A549 (cell line): ENCODE results near the gene WDR19. TPM values are rescaled to one million over a fixed set of nuclear protein-coding genes. Genes with fewer than 3 reads are reported as not detected.
"Not testable (repeated sequence)": the region's sequence is repeated elsewhere in the genome, so short reads cannot be mapped to it uniquely, and the experiment has no call there.

ENCODE experiments used
- ATAC-seq, 2 experiments: fragments of 200-7000 bp in 1 of 2; fragments of >200 bp in 1 of 2; cut with Nextera tagmentation in 1 of 2; cut with Tn5 transposase in 1 of 2; 3 replicates each; pipeline versions ENCODE4 v1.8.0 to v1.9.1; 2018 to 2020; ENCODE audit warnings: mild to moderate bottlenecking in 1 of 2, moderate library complexity in 1 of 2
- CTCF ChIA-PET: fragments of 300-600 bp; sonication (Branson Sonifier 250); formaldehyde crosslinking; extraction: SDS; loops from one replicate; lab custom pipeline; 2021; ENCODE audit warnings: antibody characterized with exemption, inconsistent platforms; lab: Yijun Ruan, JAX
- POLR2A ChIA-PET: fragments of 350-600 bp; formaldehyde crosslinking; extraction: SDS; loops from one replicate; lab custom pipeline; 2021; ENCODE audit warnings: antibody characterized with exemption, inconsistent platforms; lab: Yijun Ruan, JAX
- DNase-seq, 2 experiments: peaks; one replicate each; pipeline versions ENCODE4 v3.0.0 to v3.0.0-alpha.2; 2011 to 2016; ENCODE audit warnings: low read depth in 1 of 2, low spot score in 1 of 2
- FAIRE-seq: peaks from 2 replicates; lab custom pipeline; 2011; peaks lifted over from hg19 to GRCh38; lab: Jason Lieb, UNC
- H3K27ac ChIP-seq, 2 experiments: fragments of >200 bp; sonication (Bioruptor Twin); formaldehyde crosslinking; 3 replicates each; pipeline ENCODE4 v1.5.1; 2016 to 2017
- H3K4me1 ChIP-seq: fragments of >200 bp; sonication (Bioruptor Twin); formaldehyde crosslinking; 3 replicates; pipeline ENCODE4 v1.6.1; 2016
- H3K4me2 ChIP-seq: fragments of >200 bp; sonication (Bioruptor Twin); formaldehyde crosslinking; 3 replicates; pipeline ENCODE4 v1.6.1; 2016
- H3K4me3 ChIP-seq: fragments of >200 bp; sonication (Bioruptor Twin); formaldehyde crosslinking; 3 replicates; pipeline ENCODE4 v1.5.1; 2016
- H3K9me3 ChIP-seq: fragments of >200 bp; sonication (Bioruptor Twin); formaldehyde crosslinking; 3 replicates; pipeline ENCODE4 v1.6.1; 2016
- BCL3 ChIP-seq: fragments of >200 bp; sonication (Bioruptor Twin); formaldehyde crosslinking; IDR thresholded peaks from 3 replicates; pipeline ENCODE4 v1.6.1; 2016
- BHLHE40 ChIP-seq: IDR thresholded peaks from 2 replicates; pipeline ENCODE4 v1.6.1; 2012; ENCODE audit warnings: low read depth, low read length, inconsistent platforms
- CBX2 ChIP-seq: fragments of 200-600 bp; sonication (generic); IDR thresholded peaks from 2 replicates; pipeline ENCODE4 v1.6.1; 2016; ENCODE audit warnings: low read depth, mild to moderate bottlenecking, borderline replicate concordance
- CEBPB ChIP-seq, 2 experiments: fragments of >200 bp in 1 of 2; sonication (Bioruptor Twin) in 1 of 2; formaldehyde crosslinking in 1 of 2; IDR thresholded peaks; 2 replicates each; pipeline ENCODE4 v1.6.1; 2012 to 2016
- CHD2 ChIP-seq: fragments of 150-350 bp; IDR thresholded peaks from 2 replicates; pipeline ENCODE4 v1.6.1; 2014; ENCODE audit warnings: low read length; ENCODE audit not compliant: partially characterized antibody
- CHD4 ChIP-seq: fragments of 200-600 bp; sonication (generic); IDR thresholded peaks from 2 replicates; pipeline ENCODE4 v1.6.1; 2016; ENCODE audit warnings: antibody characterized with exemption, mild to moderate bottlenecking, borderline replicate concordance
- E2F6 ChIP-seq: IDR thresholded peaks from 2 replicates; pipeline ENCODE4 v1.6.1; 2012; ENCODE audit warnings: low read depth, borderline replicate concordance
- EHF ChIP-seq: fragments of 250-450 bp; sonication (Bioruptor Pico); IDR thresholded peaks from 2 replicates; pipeline ENCODE4 v1.5.0; 2020; ENCODE audit warnings: mild to moderate bottlenecking
- ESRRA ChIP-seq: fragments of 150-350 bp; IDR thresholded peaks from 2 replicates; pipeline ENCODE4 v1.6.1; 2014; ENCODE audit warnings: mild to moderate bottlenecking, low read length, borderline replicate concordance
- FOSL2 ChIP-seq, 2 experiments: fragments of 450-650 bp in 1 of 2; fragments of >200 bp in 1 of 2; sonication (Bioruptor Twin) in 1 of 2; formaldehyde crosslinking; IDR thresholded peaks; 2 replicates each; pipeline versions ENCODE4 v1.5.0 to v1.6.1; 2016 to 2020; ENCODE audit warnings: mild to moderate bottlenecking in 1 of 2, moderate library complexity in 1 of 2
- HEYL ChIP-seq: fragments of 250-450 bp; sonication (Bioruptor Pico); IDR thresholded peaks from 2 replicates; pipeline ENCODE4 v1.8.0; 2021; ENCODE audit warnings: mild to moderate bottlenecking, moderate library complexity
- HMGXB4 ChIP-seq: fragments of 250-450 bp; sonication (Bioruptor Pico); IDR thresholded peaks from 2 replicates; pipeline ENCODE4 v1.5.0; 2021; ENCODE audit warnings: mild to moderate bottlenecking, moderate library complexity, borderline replicate concordance
- HOXA7 ChIP-seq: fragments of 250-450 bp; sonication (Bioruptor Pico); IDR thresholded peaks from 2 replicates; pipeline ENCODE4 v1.5.0; 2020; ENCODE audit warnings: mild to moderate bottlenecking, moderate library complexity
- HOXB13 ChIP-seq: fragments of 250-450 bp; sonication (Bioruptor Pico); IDR thresholded peaks from 2 replicates; pipeline ENCODE4 v1.5.0; 2020; ENCODE audit warnings: low read depth, mild to moderate bottlenecking, moderate library complexity
- JUN ChIP-seq, 2 experiments: fragments of >200 bp; sonication (Bioruptor Twin); formaldehyde crosslinking; IDR thresholded peaks; 2 replicates in 1 of 2; 3 replicates in 1 of 2; pipeline ENCODE4 v1.6.1; 2016 to 2017
- KDM5A ChIP-seq: fragments of 200-600 bp; sonication (generic); IDR thresholded peaks from 2 replicates; pipeline ENCODE4 v1.6.1; 2016; ENCODE audit warnings: antibody characterized with exemption, mild to moderate bottlenecking
- POLR2A ChIP-seq: IDR thresholded peaks from 2 replicates; pipeline ENCODE4 v1.6.1; 2012; ENCODE audit warnings: mild to moderate bottlenecking, low read length
- RAD21 ChIP-seq, 2 experiments: fragments of >200 bp in 1 of 2; sonication (Bioruptor Twin) in 1 of 2; formaldehyde crosslinking in 1 of 2; IDR thresholded peaks in 1 of 2; conservative IDR thresholded peaks in 1 of 2; 2 replicates in 1 of 2; 3 replicates in 1 of 2; pipeline ENCODE4 v1.6.1; 2012 to 2018; ENCODE audit warnings: inconsistent platforms in 1 of 2
- RCOR1 ChIP-seq: fragments of 150-350 bp; IDR thresholded peaks from 2 replicates; pipeline ENCODE4 v1.6.1; 2014; ENCODE audit warnings: antibody characterized with exemption, low read length, low read depth
- REST ChIP-seq: fragments of 200-600 bp; sonication (generic); IDR thresholded peaks from 2 replicates; pipeline ENCODE4 v1.6.1; 2016; ENCODE audit warnings: antibody characterized with exemption, mild to moderate bottlenecking, moderate library complexity
- RFX5 ChIP-seq: fragments of 450-650 bp; IDR thresholded peaks from 2 replicates; pipeline ENCODE4 v1.7.1; 2014; ENCODE audit warnings: antibody characterized with exemption, mild to moderate bottlenecking, moderate library complexity
- RNF2 ChIP-seq: fragments of 200-600 bp; sonication (generic); IDR thresholded peaks from 2 replicates; pipeline ENCODE4 v1.6.1; 2016; ENCODE audit warnings: low read depth, mild to moderate bottlenecking, antibody characterized with exemption, moderate library complexity, borderline replicate concordance
- TP53 ChIP-seq: fragments of 250-450 bp; sonication (Bioruptor Pico); IDR thresholded peaks from 2 replicates; pipeline ENCODE4 v1.5.0; 2021; ENCODE audit warnings: mild to moderate bottlenecking, moderate library complexity
- ZC3H11A ChIP-seq: fragments of 450-650 bp; IDR thresholded peaks from 2 replicates; pipeline ENCODE4 v1.6.1; 2014; ENCODE audit warnings: antibody characterized with exemption, mild to moderate bottlenecking
- ZNF302 ChIP-seq: fragments of 250-450 bp; sonication (Bioruptor Pico); IDR thresholded peaks from 2 replicates; pipeline ENCODE4 v1.9.0; 2021; ENCODE audit warnings: inconsistent platforms, mild to moderate bottlenecking, moderate library complexity
- WGBS: methylation state at CpG from one replicate; pipeline ENCODE4 v1.1.6; 2017; ENCODE audit errors: missing lambda C conversion rate; 5-methylcytosine and 5-hydroxymethylcytosine counted together
- polyA plus RNA-seq, 4 experiments: library from polyadenylated mRNA; depleted of rRNA in 3 of 4; stranded (reverse); fragments of >200 nt; fragmentation: RNase III in 1 of 4; extraction: RNeasy Plus Mini Kit Qiagen cat#74134 plus additional on column Dnase treatment in 1 of 4; gene quantifications; 2 replicates in 3 of 4; 3 replicates in 1 of 4; pipeline ENCODE4 v1.2.3, GENCODE V29; 2011 to 2017

The WDR19 gene
- polyA plus RNA-seq, 2 of the 4 experiments (the other 2 are of a cell fraction) = 12.1 to 30.1 TPM

- peaks cover 3% of the 10 kb centered on the region; the same call in 1 of the 3 replicates for H3K4me1 ChIP-seq
- ChIA-PET POLR2A (no interaction called here), CTCF (interaction anchor here (0.9 to 2.7 kb wide), 4 partner anchors 227 to 277 kb away, joined by 3 to 29 read pairs (median 6); no protein-coding TSS in a partner anchor)
- 93% methylated on average over 3 of the region's 3 CpGs for WGBS
- no peak for ATAC-seq
- no peak overlapping the region for H3K4me2 ChIP-seq
- H3K9me3 ChIP-seq = no peaks in the 10 kb centered on the region
- no peak for DNase-seq
- no peak for FAIRE-seq
- no peak overlapping the region for H3K27ac ChIP-seq
- TF ChIP-seq JUN (IDR thresholded peaks at IDR 0.05) (no peak), HEYL (CRISPR knock-in tag) (no peak), ZC3H11A (no peak), RCOR1 (no peak), E2F6 (no peak), HMGXB4 (CRISPR knock-in tag) (no peak), REST (no peak), KDM5A (no peak), HOXA7 (CRISPR knock-in tag) (no peak), CHD2 (no peak), RNF2 (no peak), POLR2A (no peak), CBX2 (no peak), CEBPB (IDR thresholded peaks at IDR 0.05) (no peak), RFX5 (no peak), BHLHE40 (no peak), ESRRA (no peak), ZNF302 (no peak), FOSL2 (IDR thresholded peaks at IDR 0.05) (no peak), FOSL2 (CRISPR knock-in tag; IDR thresholded peaks at IDR 0.05) (no peak)
- H3K4me3 ChIP-seq = no peak overlapping the region
Observed at GRCh38 chr4:39133623-39134022, 48.7 kb upstream of the WDR19 start.

GRCh38 chr4:39134683-39135306, 47.5 kb upstream of the WDR19 start:
- H3K4me3 ChIP-seq = no peak overlapping the region
- ATAC-seq = peak; percentile 17 to 37; a peak in 3 of 6 replicates
- CTCF ChIA-PET = interaction anchor here (0.6 to 2.7 kb wide), 34 partner anchors 9 to 374 kb away, joined by 3 to 29 read pairs (median 4); partner anchors contain the start of gene FAM114A1
- H3K9me3 ChIP-seq = no peaks in the 10 kb centered on the region
- peak overlapping the region; percentile 53 for H3K4me2 ChIP-seq
- FAIRE-seq = no peak
- TF ChIP-seq CHD4 = no peak
- TF ChIP-seq EHF (CRISPR knock-in tag) = no peak
- no peak for TF ChIP-seq RAD21 (conservative IDR thresholded peaks at IDR 0.05 in 1 of 2, IDR thresholded peaks at IDR 0.05 in 1 of 2)
- no peak for TF ChIP-seq HMGXB4 (CRISPR knock-in tag)
- no peak for TF ChIP-seq BCL3
- TF ChIP-seq TP53 (CRISPR knock-in tag) = no peak
- no peak for TF ChIP-seq HOXB13 (CRISPR knock-in tag)
- peaks cover 3% of the 10 kb centered on the region; the same call in 1 of the 3 replicates for H3K4me1 ChIP-seq
- WGBS = 73% methylated on average over 2 of the region's 2 CpGs
- POLR2A ChIA-PET = no interaction called here
- peak overlapping the region in 1 of 2 experiments; percentile 71; a peak in 3 of 6 replicates for H3K27ac ChIP-seq
- no peak for DNase-seq

- 93% methylated on average over 3 of the region's 3 CpGs for WGBS
- DNase-seq, H3K4me1 ChIP-seq, POLR2A ChIA-PET, ATAC-seq, H3K9me3 ChIP-seq, FAIRE-seq, H3K27ac ChIP-seq, H3K4me3 ChIP-seq, H3K4me2 ChIP-seq: not testable (repeated sequence)
- CTCF ChIA-PET = interaction anchor here (1.2 kb wide), 1 partner anchor 235 kb away, joined by 3 read pairs; no protein-coding TSS in a partner anchor
Observed at GRCh38 chr4:39138227-39138626, 44.1 kb upstream of the WDR19 start.
